Limb (tissue), 2 donors: ENCODE data around the gene BMS1.
"Not testable (repeated sequence)": the region's sequence is repeated elsewhere in the genome, so short reads cannot be mapped to it uniquely, and the experiment has no call there.

Source experiments
- DNase-seq, 2 donors: peaks; one replicate each; pipeline ENCODE4 v3.0.0-alpha.2; 2016; ENCODE audit errors: extremely low spot score in 2 of 2

Gene BMS1

GRCh38 chr10:42782446-42783180, at the start of gene BMS1:
BMS1 (plus strand) TSS chr10:42782795; CDS start chr10:42784395, 1,600 bp downstream.
- peak; percentile 90 to 95 for DNase-seq

DNA sequence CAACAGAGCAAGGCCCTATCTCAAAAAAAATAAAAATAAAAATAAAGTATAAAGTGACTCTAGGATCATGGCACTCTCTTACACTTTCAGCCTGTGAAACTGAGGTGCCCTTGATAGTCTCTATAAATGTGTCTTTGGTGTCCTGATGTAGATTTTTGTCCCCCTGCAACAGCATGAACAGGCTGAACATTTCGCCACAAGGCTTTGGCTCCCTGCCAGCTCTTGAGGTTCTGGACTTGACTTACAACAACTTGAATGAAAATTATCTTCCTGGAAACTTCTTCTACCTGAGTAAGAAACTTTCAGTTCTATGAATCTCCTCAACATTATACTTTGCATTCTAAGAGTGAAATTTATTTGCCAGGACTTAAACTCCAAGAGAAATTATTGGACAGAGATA, 48.1 kb upstream of the BMS1 start:
- no peak for DNase-seq

DNA sequence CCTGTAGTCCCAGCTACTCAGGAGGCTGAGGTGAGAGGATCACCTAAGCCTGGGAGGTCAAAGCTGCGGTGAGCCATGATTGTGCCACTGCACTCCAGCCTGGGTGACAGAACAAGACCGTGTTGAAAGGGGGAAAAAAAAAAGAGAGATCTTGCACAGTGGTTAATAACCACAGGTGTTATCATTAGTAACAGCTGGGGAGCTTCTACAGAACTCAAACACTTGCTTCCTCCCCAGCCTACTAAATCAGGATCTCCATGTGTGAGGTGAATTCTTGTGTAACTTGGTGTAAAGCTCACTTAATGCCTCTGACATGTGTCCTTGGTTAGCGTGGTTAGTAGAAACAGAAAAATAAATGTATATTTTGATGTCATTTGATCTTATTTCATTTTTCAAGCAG, 43.9 kb upstream of the BMS1 start:
- no peak for DNase-seq

DNA sequence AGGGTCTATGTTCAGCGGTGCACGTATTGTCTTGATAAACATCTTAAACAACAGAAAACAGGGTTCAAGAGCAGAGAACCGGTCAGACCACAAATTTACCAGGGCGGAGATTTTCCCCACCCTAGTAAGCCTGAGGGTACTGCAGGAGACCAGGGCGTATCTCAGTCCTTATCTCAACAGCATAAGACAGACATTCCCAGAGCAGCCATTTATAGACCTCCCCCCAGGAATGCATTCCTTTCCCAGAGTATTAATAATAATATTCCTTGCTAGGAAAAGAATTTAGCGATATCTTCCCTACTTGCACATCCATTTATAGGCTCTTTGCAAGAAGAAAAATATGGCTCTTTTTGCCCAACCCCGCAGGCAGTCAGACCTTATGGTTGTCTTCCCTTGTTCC, 41.1 kb upstream of the BMS1 start:
- DNase-seq: not testable (repeated sequence)

GRCh38 chr10:42743697-42744096, 38.9 kb upstream of the BMS1 start:
- no peak for DNase-seq

DNA sequence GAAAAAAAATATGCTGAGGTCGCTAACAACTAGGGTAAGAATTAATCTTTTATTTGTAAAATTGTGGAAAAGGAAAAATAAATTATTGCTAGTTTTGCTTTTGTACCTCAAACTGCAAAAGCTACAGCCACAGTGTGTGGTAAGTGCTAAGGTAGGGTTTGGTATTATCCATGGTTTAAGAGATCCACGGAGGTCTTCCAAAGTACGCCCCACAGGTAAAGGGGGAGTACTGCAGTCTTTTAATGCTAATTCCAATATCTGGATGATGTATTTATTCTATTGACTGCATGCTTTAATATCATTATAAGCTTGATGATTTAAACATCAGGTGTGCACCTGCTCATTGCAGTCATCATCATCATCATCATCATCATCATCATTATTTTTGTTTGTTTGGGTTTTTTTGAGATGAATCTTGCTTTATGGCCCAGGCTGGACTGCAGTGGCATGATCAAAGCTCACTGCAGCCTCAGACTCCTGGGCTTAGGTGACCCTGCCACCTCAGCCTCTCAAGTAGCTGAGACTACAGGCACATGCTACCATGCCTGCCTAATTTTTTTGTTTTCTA, 38.4 kb upstream of the BMS1 start:
- DNase-seq: no peak

DNA sequence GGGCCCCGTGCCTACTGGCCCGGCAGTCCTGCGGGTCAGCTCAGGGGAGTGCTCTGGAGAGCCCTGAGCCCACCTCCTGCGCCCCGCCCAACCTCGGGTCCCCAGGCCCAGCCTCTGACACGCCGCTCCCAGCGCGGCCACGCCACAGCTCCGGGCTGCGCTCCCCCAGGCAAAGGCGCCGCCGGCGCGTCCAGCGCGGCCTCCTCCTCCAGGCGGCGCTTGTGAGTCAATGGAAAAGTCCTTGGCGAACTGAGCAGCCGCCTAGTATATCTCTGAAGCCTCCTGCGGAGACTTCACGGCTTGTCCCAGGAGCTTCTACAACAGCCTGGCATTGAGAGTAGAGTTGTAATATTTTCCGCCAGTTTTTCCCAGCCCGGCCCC, 29.5 kb upstream of the BMS1 start:
- peak; percentile 52 to 84 for DNase-seq

GRCh38 chr10:42753507-42754154, 29.0 kb upstream of the BMS1 start:
- DNase-seq: peak in 1 of 2 donors; percentile 46

DNA sequence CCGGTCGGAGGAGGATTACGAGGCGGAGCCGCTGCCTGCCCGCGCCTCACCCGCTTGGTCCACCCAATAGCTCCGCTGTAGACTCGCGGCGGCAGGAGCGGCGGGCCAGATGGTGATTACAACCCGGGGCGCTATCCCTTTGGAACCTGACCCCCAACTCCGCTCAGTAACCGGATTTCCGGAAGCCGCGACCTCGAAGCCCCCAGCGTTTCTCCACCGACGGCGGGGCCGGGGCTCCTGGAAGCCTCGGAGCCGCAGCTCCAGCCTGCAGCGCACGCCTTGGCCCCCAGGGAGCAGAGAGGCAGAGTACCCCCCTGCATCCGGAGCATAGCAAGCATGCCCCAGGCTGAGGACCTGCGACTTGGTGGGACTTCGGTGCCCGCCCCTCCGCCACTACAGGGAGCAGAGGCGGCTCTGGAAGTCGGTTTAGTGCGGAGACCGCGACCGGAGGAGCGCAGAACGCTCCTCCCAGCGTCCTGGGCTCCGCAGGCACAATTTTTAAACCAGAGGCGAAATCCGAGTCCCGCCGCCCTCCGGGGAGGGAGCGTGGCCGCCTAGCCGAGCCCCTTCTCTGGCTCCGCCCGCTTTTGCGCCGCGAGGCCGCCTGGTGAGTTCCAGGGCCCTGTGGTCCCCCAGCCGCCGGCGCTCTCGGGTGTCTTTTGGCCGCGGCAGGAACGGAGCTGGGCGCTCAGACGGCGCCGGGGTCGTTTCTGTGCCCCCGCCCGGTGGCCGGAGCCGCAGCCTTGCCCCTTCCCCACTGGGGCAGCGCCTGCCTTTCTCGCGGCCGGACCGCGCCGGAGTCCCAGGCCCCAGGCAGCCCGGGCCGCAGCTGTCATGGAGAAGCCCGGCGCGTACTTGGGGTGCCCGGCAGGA, 28.2 kb upstream of the BMS1 start:
- DNase-seq: peak; percentile 5 to 47

GRCh38 chr10:42755028-42755451, 27.6 kb upstream of the BMS1 start:
- DNase-seq: no peak

- no peak for DNase-seq
Observed at GRCh38 chr10:42755556-42756093, 27.0 kb upstream of the BMS1 start.

DNA sequence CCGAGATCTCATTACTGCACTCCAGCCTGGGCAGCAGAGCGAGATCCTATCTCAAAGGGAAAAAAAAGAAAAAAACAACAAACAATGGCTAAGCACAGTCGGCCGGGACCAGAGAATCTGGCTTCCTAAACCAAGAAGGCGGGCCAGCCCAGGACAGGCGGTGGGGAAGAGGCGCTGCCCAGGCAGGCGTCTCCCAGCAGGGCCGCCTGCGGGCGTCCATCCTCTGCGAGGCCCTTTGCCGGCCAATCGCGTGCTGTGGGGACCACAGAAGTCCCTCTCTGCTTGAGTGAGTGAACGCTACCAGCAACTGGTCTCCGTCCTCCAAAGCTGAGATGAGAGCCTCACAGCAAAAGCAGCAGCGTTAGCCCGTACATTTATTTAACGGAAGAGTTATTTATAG, 14.7 kb upstream of the BMS1 start:
- DNase-seq: no peak

DNA sequence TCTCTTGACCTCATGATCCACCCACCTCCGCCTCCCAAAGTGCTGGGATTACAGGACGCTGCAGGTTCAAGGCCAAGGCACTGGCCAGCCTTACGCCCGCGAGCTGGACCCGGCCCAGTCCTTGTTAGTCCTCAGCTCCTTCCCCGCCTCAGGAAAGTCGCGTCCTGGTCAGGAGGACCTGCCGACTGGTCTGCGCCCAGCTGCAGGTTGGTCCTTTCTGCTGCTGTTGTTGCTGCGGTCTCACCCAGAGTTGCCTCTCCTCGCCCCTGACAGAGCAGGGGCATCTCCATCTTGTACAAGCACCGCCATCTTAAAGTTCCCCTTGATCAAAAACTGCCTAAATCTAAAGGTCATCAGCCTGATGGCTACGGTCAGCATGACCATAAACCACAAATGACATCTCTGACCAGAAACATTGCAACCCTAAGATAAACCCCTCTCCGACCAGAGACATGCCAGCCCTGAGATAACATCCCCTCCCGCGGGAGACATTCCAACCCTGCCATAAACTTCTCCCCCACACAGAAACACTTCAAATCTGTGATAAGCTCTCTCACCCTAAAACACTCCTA, 13.9 kb upstream of the BMS1 start:
- no peak for DNase-seq

GRCh38 chr10:42769173-42769572, 13.4 kb upstream of the BMS1 start:
- no peak for DNase-seq

GRCh38 chr10:42769673-42770072, 12.9 kb upstream of the BMS1 start:
- DNase-seq: no peak

- no peak for DNase-seq
Observed at GRCh38 chr10:42776681-42777080, 5.9 kb upstream of the BMS1 start.

GRCh38 chr10:42780456-42780855, 2.1 kb upstream of the BMS1 start:
- DNase-seq: no peak

GRCh38 chr10:42781893-42782445, 626 bp upstream of the BMS1 start:
- DNase-seq: peak in 1 of 2 donors; percentile 1

- peak; percentile 7 to 32 for DNase-seq
Observed at GRCh38 chr10:42783181-42783549, 570 bp downstream of the BMS1 start.

GRCh38 chr10:42785759-42786158, 3.2 kb downstream of the BMS1 start:
- DNase-seq: no peak

DNA sequence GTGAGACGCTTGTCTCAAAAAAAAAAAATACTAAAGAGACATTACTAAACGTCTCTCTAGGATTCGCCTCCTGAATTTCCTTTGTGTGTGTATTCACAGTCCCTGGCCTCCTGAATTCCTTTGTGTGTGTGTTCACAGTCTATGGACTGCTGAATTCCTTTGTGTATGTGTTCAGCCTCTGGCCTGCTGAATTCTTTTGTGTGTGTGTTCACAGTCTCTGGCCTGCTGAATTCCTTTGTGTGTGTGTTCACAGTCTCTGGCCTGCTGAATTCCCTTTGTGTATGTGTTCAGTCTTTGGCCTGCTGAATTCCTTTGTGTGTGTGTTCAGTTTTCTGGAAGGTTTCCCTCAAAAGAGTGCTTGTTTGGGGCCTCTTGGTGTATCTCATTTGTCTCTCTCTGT, 8.2 kb downstream of the BMS1 start:
- DNase-seq: no peak
